Gastroesophageal sphincter (tissue), 4 donors: ENCODE measurements around the gene AKR1D1. TPM values are rescaled to one million over a fixed set of nuclear protein-coding genes. Genes with fewer than 3 reads are reported as not detected.

Experiments
- ATAC-seq: fragments of 150-250 bp; one replicate; pipeline ENCODE4 v1.9.1; 2016; ENCODE audit warnings: mild to moderate bottlenecking, moderate library complexity
- H3K27ac ChIP-seq, 4 donors: fragments of 200-600 bp; sonication (generic) in 3 of 4; 1 replicate in 3 of 4; 2 replicates in 1 of 4; pipeline ENCODE4 v1.5.1; 2016 to 2019
- H3K27me3 ChIP-seq: fragments of 200-600 bp; sonication (generic); one replicate; pipeline ENCODE4 v1.5.1; 2019
- H3K36me3 ChIP-seq, 2 donors: fragments of 200-600 bp; sonication (generic); one replicate each; pipeline ENCODE4 v1.5.1; 2019; ENCODE audit warnings: control low read depth in 1 of 2
- H3K4me1 ChIP-seq, 3 donors: fragments of 200-600 bp; sonication (generic); 1 replicate in 2 of 3; 2 replicates in 1 of 3; pipeline ENCODE4 v1.5.1; 2016 to 2019; ENCODE audit warnings: control low read depth in 2 of 3
- H3K4me3 ChIP-seq, 2 donors: fragments of 200-600 bp; sonication (generic); one replicate each; pipeline ENCODE4 v1.5.1; 2019; ENCODE audit warnings: mild to moderate bottlenecking in 1 of 2, moderate library complexity in 1 of 2
- H3K9me3 ChIP-seq, 3 donors: fragments of 200-600 bp; sonication (generic); one replicate each; pipeline ENCODE4 v1.5.1; 2017 to 2019; ENCODE audit warnings: control low read depth in 2 of 3
- CTCF ChIP-seq, 4 experiments: fragments of 200-600 bp in 2 of 4; fragments of 450-650 bp in 2 of 4; sonication (generic) in 1 of 4; IDR thresholded peaks; one replicate each; pipeline ENCODE4 v1.5.1; 2017 to 2019; ENCODE audit warnings: antibody characterized with exemption in 4 of 4, mild to moderate bottlenecking in 2 of 4, moderate library complexity in 2 of 4
- EP300 ChIP-seq: sonication (generic); formaldehyde crosslinking; IDR thresholded peaks from one replicate; pipeline ENCODE4 v1.6.1; 2017; ENCODE audit warnings: antibody characterized with exemption, mild to moderate bottlenecking
- POLR2A ChIP-seq, 2 donors: fragments of 450-650 bp; IDR thresholded peaks; one replicate each; pipeline ENCODE4 v1.6.1; 2017; ENCODE audit warnings: antibody characterized with exemption in 2 of 2, mild to moderate bottlenecking in 2 of 2, moderate library complexity in 1 of 2
- POLR2AphosphoS5 ChIP-seq: sonication (generic); formaldehyde crosslinking; IDR thresholded peaks from one replicate; pipeline ENCODE4 v1.6.1; 2017; ENCODE audit warnings: antibody characterized with exemption
- WGBS, 2 donors: methylation state at CpG; one replicate each; pipeline ENCODE4 v1.1.5; 2018; ENCODE audit warnings: low coverage in 1 of 2; 5-methylcytosine and 5-hydroxymethylcytosine counted together
- total RNA-seq, 4 donors: library from RNA; depleted of rRNA; stranded (reverse); fragments of >200 nt; gene quantifications; one replicate each; pipeline ENCODE4 v1.1.0, GENCODE V29; 2016

Gene AKR1D1
- total RNA-seq, 4 donors from 2014 or later: not detected

- WGBS, 2 donors: 54 to 83% methylated on average over 1 to 3 of the region's 3 CpGs
- H3K9me3 ChIP-seq: no peaks in the 10 kb centered on the region
- H3K27ac ChIP-seq: no peak overlapping the region
- ATAC-seq: no peak
- no peaks in the 10 kb centered on the region for H3K27me3 ChIP-seq
- no peaks in the 10 kb centered on the region for H3K4me1 ChIP-seq
- H3K4me3 ChIP-seq: no peak overlapping the region
- no peaks in the 10 kb centered on the region for H3K36me3 ChIP-seq
- TF ChIP-seq POLR2A (IDR thresholded peaks at IDR 0.05) (no peak), CTCF (IDR thresholded peaks at IDR 0.05) (no peak), POLR2AphosphoS5 (no peak), EP300 (no peak)
Measured at GRCh38 chr7:138154661-138155060, 78.4 kb downstream of the AKR1D1 start.

GRCh38 chr7:138157702-138158101 lies 81.4 kb downstream of the AKR1D1 start:
- no peak for ATAC-seq
- Histone ChIP-seq H3K4me3 (no peak overlapping the region), H3K27ac (no peak overlapping the region), H3K27me3 (no peaks in the 10 kb centered on the region), H3K36me3 (no peaks in the 10 kb centered on the region), H3K9me3 (no peaks in the 10 kb centered on the region), H3K4me1 (no peaks in the 10 kb centered on the region)
- TF ChIP-seq CTCF (IDR thresholded peaks at IDR 0.05): no peak
- 70 to 82% methylated on average over 4 of the region's 4 CpGs for WGBS, 2 donors

GRCh38 chr7:138158739-138159528 lies 82.7 kb downstream of the AKR1D1 start:
- Histone ChIP-seq H3K4me3 (no peak overlapping the region), H3K4me1 (no peaks in the 10 kb centered on the region), H3K9me3 (peaks cover 0 to 5% (median 0%) of the 10 kb centered on the region in 3 donors), H3K36me3 (no peaks in the 10 kb centered on the region), H3K27me3 (no peaks in the 10 kb centered on the region), H3K27ac (no peak overlapping the region)
- no peak for ATAC-seq
- TF ChIP-seq POLR2A (IDR thresholded peaks at IDR 0.05) (no peak), EP300 (no peak), POLR2AphosphoS5 (no peak), CTCF (IDR thresholded peaks at IDR 0.05) (no peak)
- WGBS, 2 donors: 76 to 80% methylated on average over 5 to 6 of the region's 6 CpGs

- Histone ChIP-seq H3K27me3 (no peaks in the 10 kb centered on the region), H3K36me3 (no peaks in the 10 kb centered on the region), H3K4me1 (no peaks in the 10 kb centered on the region), H3K27ac (no peak overlapping the region), H3K4me3 (no peak overlapping the region), H3K9me3 (peaks cover 0 to 18% (median 0%) of the 10 kb centered on the region in 3 donors)
- TF ChIP-seq POLR2A (IDR thresholded peaks at IDR 0.05): no peak
- peak in 3 of 4 experiments; percentile 24 to 50 (median 29) for TF ChIP-seq CTCF (IDR thresholded peaks at IDR 0.05)
- no peak for ATAC-seq
- 12 to 25% methylated on average over 3 to 4 of the region's 4 CpGs for WGBS, 2 donors
Measured at GRCh38 chr7:138161600-138162081, 85.4 kb downstream of the AKR1D1 start.

GRCh38 chr7:138162236-138162635 lies 86.0 kb downstream of the AKR1D1 start:
- Histone ChIP-seq H3K27ac (no peak overlapping the region), H3K36me3 (no peaks in the 10 kb centered on the region), H3K27me3 (no peaks in the 10 kb centered on the region), H3K9me3 (peaks cover 0 to 18% (median 0%) of the 10 kb centered on the region in 3 donors), H3K4me3 (no peak overlapping the region), H3K4me1 (no peaks in the 10 kb centered on the region)
- WGBS, 2 donors: 13 to 27% methylated on average over 1 of the region's 1 CpG
- TF ChIP-seq POLR2A (IDR thresholded peaks at IDR 0.05) (no peak), EP300 (no peak), CTCF (IDR thresholded peaks at IDR 0.05) (no peak), POLR2AphosphoS5 (no peak)
- no peak for ATAC-seq
